SK-N-SH (cell line): ENCODE results near the gene RPL21. TPM values are rescaled to one million over a fixed set of nuclear protein-coding genes. Genes with fewer than 3 reads are reported as not detected.

Experiments
- CTCF ChIA-PET: fragments of 300-600, 350-600 bp; formaldehyde crosslinking; extraction: SDS; loops from one replicate; lab custom pipeline; 2021; lab: Yijun Ruan, JAX
- POLR2A ChIA-PET: fragments of 350-600 bp; sonication (Branson Sonifier 250); formaldehyde crosslinking; extraction: SDS; loops from one replicate; lab custom pipeline; 2020; ENCODE audit warnings: antibody characterized with exemption, inconsistent platforms; lab: Yijun Ruan, JAX
- DNase-seq: peaks from one replicate; pipeline ENCODE4 v3.0.0; 2012
- H2AFZ ChIP-seq: fragments of 200-600 bp; sonication (generic); 2 replicates; pipeline ENCODE4 v1.8.1; 2016; ENCODE audit warnings: antibody characterized with exemption, mild to moderate bottlenecking, low read depth
- H3F3A ChIP-seq: fragments of 200-600 bp; sonication (generic); replicated peaks from 2 replicates; pipeline ENCODE3; 2016; ENCODE audit warnings: antibody characterized with exemption, mild to moderate bottlenecking; ENCODE audit not compliant: insufficient read depth
- H3K27ac ChIP-seq, 2 experiments: fragments of 200-500 bp in 1 of 2; fragments of 200-600 bp in 1 of 2; sonication (Bioruptor generic) in 1 of 2; sonication (generic), shearing (Covaris generic) in 1 of 2; 2 replicates each; pipeline versions ENCODE4 v1.5.1 to v1.6.1; 2014 to 2016; ENCODE audit warnings: low read depth in 2 of 2, inconsistent platforms in 1 of 2, low read length in 1 of 2, mild to moderate bottlenecking in 1 of 2, mixed read lengths in 1 of 2
- H3K27me3 ChIP-seq: fragments of 200-600 bp; sonication (generic), shearing (Covaris generic); 2 replicates; pipeline ENCODE4 v1.6.1; 2016; ENCODE audit warnings: mixed run types; ENCODE audit not compliant: insufficient read depth
- H3K36me3 ChIP-seq, 2 experiments: fragments of 200-500 bp in 1 of 2; fragments of 200-600 bp in 1 of 2; sonication (Bioruptor generic) in 1 of 2; sonication (generic) in 1 of 2; replicated peaks in 1 of 2; 2 replicates each; pipeline versions ENCODE3 to v1.5.1; 2014 to 2016; ENCODE audit warnings: low read length in 1 of 2, mild to moderate bottlenecking in 1 of 2; ENCODE audit not compliant: insufficient read depth in 2 of 2, control insufficient read depth in 1 of 2
- H3K4me1 ChIP-seq, 2 experiments: fragments of 200-500 bp in 1 of 2; fragments of 200-600 bp in 1 of 2; sonication (Bioruptor generic) in 1 of 2; sonication (generic), shearing (Covaris generic) in 1 of 2; 2 replicates each; pipeline versions ENCODE4 v1.5.1 to v1.6.1; 2014 to 2016; ENCODE audit warnings: low read depth in 1 of 2, low read length in 1 of 2, mixed run types in 1 of 2; ENCODE audit not compliant: insufficient read depth in 2 of 2, control insufficient read depth in 1 of 2
- H3K4me2 ChIP-seq: fragments of 200-600 bp; sonication (generic), shearing (Covaris generic); 2 replicates; pipeline ENCODE4 v1.6.1; 2017; ENCODE audit warnings: mixed run types
- H3K4me3 ChIP-seq, 2 experiments: fragments of 200-500 bp in 1 of 2; fragments of 200-600 bp in 1 of 2; sonication (Bioruptor generic) in 1 of 2; sonication (generic), shearing (Covaris generic) in 1 of 2; 2 replicates each; pipeline versions ENCODE4 v1.5.1 to v1.8.1; 2014 to 2016; ENCODE audit warnings: low read depth in 2 of 2, inconsistent platforms in 1 of 2, low read length in 1 of 2, mild to moderate bottlenecking in 1 of 2, mixed read lengths in 1 of 2, moderate library complexity in 1 of 2
- H3K79me2 ChIP-seq: fragments of 200-600 bp; sonication (generic); 2 replicates; pipeline ENCODE4 v1.8.1; 2017; ENCODE audit warnings: mild to moderate bottlenecking; ENCODE audit not compliant: insufficient read depth
- H3K9ac ChIP-seq: fragments of 200-600 bp; sonication (generic); 2 replicates; pipeline ENCODE4 v1.6.1; 2017; ENCODE audit warnings: mixed run types
- H3K9me2 ChIP-seq: fragments of 200-600 bp; sonication (generic); 2 replicates; pipeline ENCODE4 v1.6.1; 2017; ENCODE audit warnings: mixed run types
- H3K9me3 ChIP-seq: fragments of 200-600 bp; sonication (generic); 2 replicates; pipeline ENCODE4 v1.6.1; 2017; ENCODE audit warnings: mixed run types, mild to moderate bottlenecking, moderate library complexity
- H4K20me1 ChIP-seq: fragments of 200-600 bp; sonication (generic); 2 replicates; pipeline ENCODE4 v1.6.1; 2017; ENCODE audit warnings: mild to moderate bottlenecking, mixed run types; ENCODE audit not compliant: insufficient read depth
- CHD2 ChIP-seq: fragments of 150-350 bp; IDR thresholded peaks from 2 replicates; pipeline ENCODE4 v1.6.1; 2018; ENCODE audit warnings: low read length; ENCODE audit not compliant: partially characterized antibody
- CTCF ChIP-seq: fragments of 200-600 bp; sonication (generic); IDR thresholded peaks from 2 replicates; pipeline ENCODE4 v1.6.1; 2017; ENCODE audit warnings: antibody characterized with exemption, mild to moderate bottlenecking, moderate library complexity
- FOSL2 ChIP-seq: IDR thresholded peaks from 2 replicates; pipeline ENCODE4 v1.4.0; 2012; ENCODE audit warnings: low read depth, mild to moderate bottlenecking, moderate library complexity, borderline replicate concordance
- FOXJ3 ChIP-seq: sonication (generic); formaldehyde crosslinking; IDR thresholded peaks from 2 replicates; pipeline ENCODE4 v1.5.1; 2020; ENCODE audit warnings: mild to moderate bottlenecking, missing genetic modification reagents
- GATA2 ChIP-seq: sonication (generic); formaldehyde crosslinking; IDR thresholded peaks from 2 replicates; pipeline ENCODE4 v1.5.0; 2020; ENCODE audit warnings: mild to moderate bottlenecking, missing genetic modification reagents
- IRF3 ChIP-seq: fragments of 150-350 bp; IDR thresholded peaks from 2 replicates; pipeline ENCODE4 v1.6.1; 2016; ENCODE audit warnings: mild to moderate bottlenecking, low read depth, low read length
- JUND ChIP-seq: IDR thresholded peaks from 2 replicates; pipeline ENCODE4 v1.4.0; 2012
- MEF2A ChIP-seq: IDR thresholded peaks from 2 replicates; pipeline ENCODE4 v1.4.0; 2012; ENCODE audit warnings: low read depth, borderline replicate concordance
- NFIC ChIP-seq: IDR thresholded peaks from 2 replicates; pipeline ENCODE4 v1.4.0; 2012; ENCODE audit warnings: borderline replicate concordance
- NRF1 ChIP-seq: IDR thresholded peaks from 2 replicates; pipeline ENCODE4 v1.6.1; 2012; ENCODE audit warnings: low read depth, mild to moderate bottlenecking, low read length
- PBX3 ChIP-seq: IDR thresholded peaks from 2 replicates; pipeline ENCODE4; 2012
- POLR2AphosphoS5 ChIP-seq: IDR thresholded peaks from 2 replicates; pipeline ENCODE4 v1.6.1; 2012; ENCODE audit warnings: low read depth, low read length
- RAD21 ChIP-seq: IDR thresholded peaks from 2 replicates; pipeline ENCODE4 v1.6.1; 2012; ENCODE audit warnings: mild to moderate bottlenecking, low read length
- RCOR1 ChIP-seq: fragments of 150-350 bp; IDR thresholded peaks from 2 replicates; pipeline ENCODE4 v1.6.1; 2017; ENCODE audit warnings: antibody characterized with exemption, low read length
- REST ChIP-seq: IDR thresholded peaks from 2 replicates; pipeline ENCODE4 v1.6.1; 2012; ENCODE audit warnings: mild to moderate bottlenecking, low read depth, low read length, moderate library complexity
- RXRA ChIP-seq: IDR thresholded peaks from 2 replicates; pipeline ENCODE4 v1.4.0; 2012; ENCODE audit warnings: low read depth, mild to moderate bottlenecking, borderline replicate concordance
- TEAD4 ChIP-seq: IDR thresholded peaks from 2 replicates; pipeline ENCODE4 v1.4.0; 2012; ENCODE audit warnings: mild to moderate bottlenecking, borderline replicate concordance; ENCODE audit not compliant: insufficient read depth
- ZBTB33 ChIP-seq: IDR thresholded peaks from 2 replicates; pipeline ENCODE4 v1.4.0; 2012; ENCODE audit warnings: low read depth, borderline replicate concordance
- polyA plus RNA-seq, 3 experiments: library from polyadenylated mRNA; depleted of rRNA; stranded (reverse); fragments of >200 nt; gene quantifications; 2 replicates each; pipeline ENCODE4 v1.2.3, GENCODE V29; 2012

Gene RPL21
- polyA plus RNA-seq, 1 of the 3 experiments (the other 2 are of a cell fraction) = 1,261 TPM

GRCh38 chr13:27252467-27252866 is 1.1 kb downstream of the RPL21 start:
- ChIA-PET CTCF (interaction anchor here (2.0 kb wide), 1 partner anchor 267 kb away, joined by 5 read pairs; no protein-coding TSS in a partner anchor), POLR2A (no interaction called here)

More at GRCh38 chr13:27252467-27252866, 1.1 kb downstream of the RPL21 start:
- Histone ChIP-seq H2AFZ (no peak overlapping the region), H3K9ac (peak overlapping the region; percentile 99), H3K4me2 (peak overlapping the region; percentile 83), H3K27me3 (no peaks in the 10 kb centered on the region), H3K27ac (peak overlapping the region; percentile 91 to 96; a peak in 2 of 4 replicates), H3K4me3 (peak overlapping the region; percentile 76 to 98), H3K9me3 (no peaks in the 10 kb centered on the region), H3K36me3 (peaks cover 41% of the 10 kb centered on the region in 2 experiments), H3F3A (peaks cover 16% of the 10 kb centered on the region), H4K20me1 (peaks cover 27% of the 10 kb centered on the region), H3K9me2 (no peaks in the 10 kb centered on the region), H3K4me1 (peaks cover 0 to 10% of the 10 kb centered on the region in 2 experiments; a peak in 1 of 4 replicates), H3K79me2 (peaks cover 78% of the 10 kb centered on the region)
- DNase-seq = no peak
- no peak for TF ChIP-seq ZBTB33
- TF ChIP-seq RXRA = no peak
- TF ChIP-seq TEAD4 = no peak
- TF ChIP-seq PBX3 = no peak
- TF ChIP-seq RCOR1 = no peak
- no peak for TF ChIP-seq NRF1
- no peak for TF ChIP-seq RAD21
- TF ChIP-seq MEF2A = no peak
- TF ChIP-seq IRF3 = no peak
- TF ChIP-seq CTCF = no peak
- no peak for TF ChIP-seq GATA2 (CRISPR knock-in tag)
- no peak for TF ChIP-seq NFIC
- TF ChIP-seq JUND = no peak
- no peak for TF ChIP-seq REST
- TF ChIP-seq CHD2 = no peak
- TF ChIP-seq FOSL2 = no peak
- no peak for TF ChIP-seq POLR2AphosphoS5
- TF ChIP-seq FOXJ3 (CRISPR knock-in tag) = no peak
